ENCODE measurements around the gene ARVCF. TPM values are rescaled to one million over a fixed set of nuclear protein-coding genes. Genes with fewer than 3 reads are reported as not detected.

ARVCF gene
- total and polyA plus RNA-seq, 2 donors (not counting 1 experiment from before 2014, with no cell fraction given): 2.2 to 6.7 TPM

- Mint-ChIP-seq H3K4me1 (peaks cover 45% of the 10 kb centered on the region), H3K27ac (peak overlapping the region; percentile 91), H3K4me3 (peak overlapping the region; percentile 94), H3K9me3 (ENCODE audit: insufficient read depth) (no peaks in the 10 kb centered on the region), H3K27me3 (no peaks in the 10 kb centered on the region)
- peak; percentile 32 for ATAC-seq (ENCODE audit: low read depth)
- Histone ChIP-seq H3K9me3 (ENCODE audit: control extremely low read depth in 1 of 3, control insufficient read depth in 2 of 3, insufficient read depth in 1 of 3, low read length in 2 of 3) (no peaks in the 10 kb centered on the region), H3K79me2 (ENCODE audit: control insufficient read depth, insufficient read depth, low read length) (peaks cover 55% of the 10 kb centered on the region), H3K27me3 (replicated peaks in 1 of 4; ENCODE audit: control extremely low read depth in 1 of 4, control insufficient read depth in 3 of 4, insufficient read depth in 4 of 4, low read length in 3 of 4) (no peaks in the 10 kb centered on the region), H2AFZ (ENCODE audit: insufficient read depth, low read depth, low read length, poor library complexity, severe bottlenecking) (peak overlapping the region; percentile 91), H3K4me1 (ENCODE audit: control insufficient read depth in 2 of 2, insufficient read depth in 2 of 2, low read length in 2 of 2) (peaks cover 26 to 36% of the 10 kb centered on the region in 2 donors), H3K9ac (ENCODE audit: low read length) (peak overlapping the region; percentile 99), H3K27ac (ENCODE audit: low read length in 2 of 2) (peak overlapping the region; percentile 60 to 85), H3K4me3 (ENCODE audit: control extremely low read depth in 1 of 5, extremely low read depth in 1 of 5, insufficient read depth in 1 of 5, low read depth in 2 of 5, low read length in 4 of 5) (peak overlapping the region; percentile 76 to 99 (median 83)), H3K4me2 (replicated peaks; ENCODE audit: low read depth, low read length, poor library complexity, severe bottlenecking) (peak overlapping the region; percentile 94), H4K20me1 (ENCODE audit: control insufficient read depth, insufficient read depth, low read length, poor library complexity, severe bottlenecking) (no peaks in the 10 kb centered on the region), H3K36me3 (replicated peaks in 1 of 2; ENCODE audit: control extremely low read depth in 1 of 2, control insufficient read depth in 1 of 2, extremely low read depth in 1 of 2, insufficient read depth in 2 of 2, low read length in 1 of 2) (no peaks in the 10 kb centered on the region)
- POLR2A ChIA-PET: interaction anchor here (0.5 kb wide), 1 partner anchor 102 kb away, joined by 6 read pairs; no protein-coding TSS in a partner anchor
- DNase-seq: peak; percentile 53
- WGBS (ENCODE audit: insufficient coverage): under 1% methylated on average over 8 of the region's 8 CpGs
- CTCF ChIA-PET: interaction anchor here (0.6 to 1.8 kb wide), 7 partner anchors 10 to 212 kb away, joined by 3 to 6 read pairs (median 4); no protein-coding TSS in a partner anchor
- intact Hi-C loops (cut with micrococcal nuclease): loop anchor here (5.0 kb wide), 1 partner anchor 50 kb away; no protein-coding TSS in a partner anchor
- TF ChIP-seq CTCF (IDR thresholded peaks at IDR 0.05): no peak
- no peak for TF ChIP-seq EZH2 (IDR thresholded peaks at IDR 0.05; ENCODE audit: borderline replicate concordance, insufficient read depth, low read depth, low read length, poor library complexity, severe bottlenecking)
These were observed 74.2 kb downstream of the ARVCF start for GRCh38 chr22:19942157-19943081.

All from B cell (primary cell).